GM20000 (cell line): ENCODE data around the gene RPL23.
"Not testable (repeated sequence)": the region's sequence is repeated elsewhere in the genome, so short reads cannot be mapped to it uniquely, and the experiment has no call there.

Source experiments
- DNase-seq: peaks from one replicate; pipeline ENCODE4 v3.0.0; 2012; ENCODE audit warnings: low spot score
- CTCF ChIP-seq: IDR thresholded peaks from 2 replicates; pipeline ENCODE4 v1.5.1; 2012; ENCODE audit warnings: mild to moderate bottlenecking, control low read depth; ENCODE audit errors: extremely low read depth, missing control alignments

Gene RPL23

GRCh38 chr17:38864636-38865398, 11.3 kb upstream of the RPL23 start:
- no peak for DNase-seq
- no peak for TF ChIP-seq CTCF

GRCh38 chr17:38861399-38861843, 7.9 kb upstream of the RPL23 start:
- DNase-seq, result no peak

GRCh38 chr17:38857271-38857670, 3.8 kb upstream of the RPL23 start:
- DNase-seq, result no peak
- TF ChIP-seq CTCF, result no peak

More at GRCh38 chr17:38861399-38861843, 7.9 kb upstream of the RPL23 start:
- TF ChIP-seq CTCF, result no peak

- not testable (repeated sequence) for DNase-seq
These were observed 1.7 kb upstream of the RPL23 start for GRCh38 chr17:38855101-38855714.

GRCh38 chr17:38852771-38853291, 690 bp downstream of the RPL23 start:
- TF ChIP-seq CTCF, result no peak

GRCh38 chr17:38851434-38851833, 2.1 kb downstream of the RPL23 start:
- DNase-seq, result no peak
- no peak for TF ChIP-seq CTCF

More at GRCh38 chr17:38852771-38853291, 690 bp downstream of the RPL23 start:
- no peak for DNase-seq

- no peak for TF ChIP-seq CTCF
- no peak for DNase-seq
These were observed 3.1 kb downstream of the RPL23 start for GRCh38 chr17:38850374-38850773.
